ENCODE results near the gene SYNC.
"Not testable (repeated sequence)": the region's sequence is repeated elsewhere in the genome, so short reads cannot be mapped to it uniquely, and the experiment has no call there.

Gene SYNC

GRCh38 chr1:32679993-32680392 is 22.6 kb downstream of the SYNC start:
- H3K9ac ChIP-seq (ENCODE audit: low read depth in 1 of 2, low read length in 2 of 2); H3K27ac ChIP-seq (ENCODE audit: low read depth, low read length); H3K27me3 ChIP-seq (ENCODE audit: control insufficient read depth in 1 of 2, insufficient read depth in 2 of 2, low read length in 2 of 2); H3K4me3 ChIP-seq (ENCODE audit: low read depth in 1 of 2, low read length in 2 of 2); H3K9me3 ChIP-seq (ENCODE audit: control insufficient read depth in 1 of 2, low read length in 2 of 2): not testable (repeated sequence)
- peaks cover 4 to 29% of the 10 kb centered on the region in 2 donors for H3K4me1 ChIP-seq (ENCODE audit: control insufficient read depth in 1 of 2, insufficient read depth in 2 of 2, low read length in 2 of 2)
- H3K36me3 ChIP-seq (ENCODE audit: control insufficient read depth in 1 of 2, insufficient read depth in 2 of 2, low read length in 2 of 2), result peaks cover 12 to 40% of the 10 kb centered on the region in 2 donors

DNA sequence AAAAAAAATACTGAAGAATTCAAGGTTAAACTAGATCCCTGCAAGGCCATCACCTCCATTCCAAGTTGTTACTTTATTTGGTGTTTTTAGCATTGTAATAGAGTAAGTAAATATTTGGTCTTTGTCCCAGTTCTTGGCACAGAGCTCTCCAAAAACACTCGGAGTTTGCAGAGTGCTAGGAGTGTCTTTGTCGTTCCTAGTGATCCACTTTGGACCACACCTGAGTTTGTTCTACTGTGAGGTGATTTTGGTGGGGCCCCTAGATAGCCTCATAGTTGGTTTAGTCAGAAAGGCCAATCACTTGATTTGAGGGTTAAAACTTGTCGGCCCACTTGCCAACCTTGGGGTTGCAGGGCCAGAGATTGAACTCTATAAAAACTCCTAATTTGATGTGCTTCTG is 25.6 kb downstream of the SYNC start:
- Histone ChIP-seq H3K9ac (ENCODE audit: low read depth in 1 of 2, low read length in 2 of 2) (no peak overlapping the region), H3K27me3 (ENCODE audit: control insufficient read depth in 1 of 2, insufficient read depth in 2 of 2, low read length in 2 of 2) (no peaks in the 10 kb centered on the region), H3K36me3 (ENCODE audit: control insufficient read depth in 1 of 2, insufficient read depth in 2 of 2, low read length in 2 of 2) (peaks cover 20 to 65% of the 10 kb centered on the region in 2 donors), H3K27ac (ENCODE audit: low read depth, low read length) (no peak overlapping the region), H3K4me1 (ENCODE audit: control insufficient read depth in 1 of 2, insufficient read depth in 2 of 2, low read length in 2 of 2) (peaks cover 0 to 13% of the 10 kb centered on the region in 2 donors), H3K4me3 (ENCODE audit: low read depth in 1 of 2, low read length in 2 of 2) (no peak overlapping the region), H3K9me3 (ENCODE audit: control insufficient read depth in 1 of 2, low read length in 2 of 2) (no peaks in the 10 kb centered on the region)

- H3K27me3 ChIP-seq (ENCODE audit: control insufficient read depth in 1 of 2, insufficient read depth in 2 of 2, low read length in 2 of 2); H3K4me3 ChIP-seq (ENCODE audit: low read depth in 1 of 2, low read length in 2 of 2); H3K27ac ChIP-seq (ENCODE audit: low read depth, low read length); H3K4me1 ChIP-seq (ENCODE audit: control insufficient read depth in 1 of 2, insufficient read depth in 2 of 2, low read length in 2 of 2); H3K9ac ChIP-seq (ENCODE audit: low read depth in 1 of 2, low read length in 2 of 2); H3K9me3 ChIP-seq (ENCODE audit: control insufficient read depth in 1 of 2, low read length in 2 of 2): not testable (repeated sequence)
- peaks cover 19 to 91% of the 10 kb centered on the region in 2 donors for H3K36me3 ChIP-seq (ENCODE audit: control insufficient read depth in 1 of 2, insufficient read depth in 2 of 2, low read length in 2 of 2)
Measured at GRCh38 chr1:32668716-32669115, 33.9 kb downstream of the SYNC start.

DNA sequence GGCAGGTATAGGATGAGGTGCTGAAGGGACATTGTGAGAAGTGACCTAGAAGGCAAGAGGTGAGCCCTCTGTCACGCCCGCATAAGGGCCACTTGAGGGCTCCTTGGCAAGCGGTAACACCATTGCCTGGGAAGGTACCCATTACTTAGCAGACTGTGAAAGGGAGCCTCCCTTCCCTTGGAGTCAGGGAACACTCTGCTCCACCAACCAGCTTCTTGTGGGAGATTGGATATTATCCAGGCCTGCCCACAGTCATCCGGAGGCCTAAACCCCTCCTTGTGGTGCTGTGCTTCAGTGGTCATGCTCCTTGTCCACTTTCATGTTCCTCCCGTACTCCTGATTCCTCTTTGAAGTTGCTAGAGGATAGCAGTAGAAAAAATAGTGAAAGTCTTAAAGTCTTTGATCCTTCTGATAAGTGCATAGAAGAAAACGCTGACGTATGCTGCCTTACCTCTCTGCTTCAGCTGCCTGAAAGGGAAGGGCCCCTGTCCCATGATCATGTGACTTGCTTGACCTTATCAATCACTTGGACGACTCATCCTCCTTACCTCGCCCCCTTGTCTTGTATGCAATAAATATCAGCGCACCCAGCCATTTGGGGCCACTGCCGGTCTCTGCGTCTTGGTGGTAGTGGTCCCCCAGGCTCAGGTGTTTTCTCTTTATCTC is 35.5 kb downstream of the SYNC start:
- Histone ChIP-seq H3K27ac (ENCODE audit: low read depth, low read length) (no peak overlapping the region), H3K4me3 (ENCODE audit: low read depth in 1 of 2, low read length in 2 of 2) (no peak overlapping the region), H3K4me1 (ENCODE audit: control insufficient read depth in 1 of 2, insufficient read depth in 2 of 2, low read length in 2 of 2) (no peaks in the 10 kb centered on the region), H3K36me3 (ENCODE audit: control insufficient read depth in 1 of 2, insufficient read depth in 2 of 2, low read length in 2 of 2) (peaks cover 11 to 84% of the 10 kb centered on the region in 2 donors), H3K27me3 (ENCODE audit: control insufficient read depth in 1 of 2, insufficient read depth in 2 of 2, low read length in 2 of 2) (no peaks in the 10 kb centered on the region), H3K9me3 (ENCODE audit: control insufficient read depth in 1 of 2, low read length in 2 of 2) (no peaks in the 10 kb centered on the region), H3K9ac (ENCODE audit: low read depth in 1 of 2, low read length in 2 of 2) (no peak overlapping the region)

DNA sequence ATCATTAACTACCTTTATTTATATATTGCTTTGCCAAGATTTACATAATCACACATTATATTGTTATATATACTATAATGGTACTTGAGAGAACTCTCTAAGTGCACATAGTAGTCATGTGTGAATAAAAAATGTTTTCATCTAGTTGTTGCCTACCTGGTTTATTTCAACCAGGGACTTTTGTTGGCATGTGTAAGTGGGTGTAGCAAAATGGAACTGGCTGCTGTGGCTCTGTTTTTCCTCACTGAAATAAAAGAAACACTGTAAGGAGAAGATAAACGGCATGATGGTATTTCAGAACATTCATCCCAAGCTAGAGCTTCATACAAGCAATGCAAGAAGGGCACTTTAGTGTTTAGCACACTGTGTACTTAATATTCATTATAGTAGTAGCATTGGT is 36.7 kb downstream of the SYNC start:
- Histone ChIP-seq H3K9ac (ENCODE audit: low read depth in 1 of 2, low read length in 2 of 2) (no peak overlapping the region), H3K4me1 (ENCODE audit: control insufficient read depth in 1 of 2, insufficient read depth in 2 of 2, low read length in 2 of 2) (no peaks in the 10 kb centered on the region), H3K27ac (ENCODE audit: low read depth, low read length) (no peak overlapping the region), H3K36me3 (ENCODE audit: control insufficient read depth in 1 of 2, insufficient read depth in 2 of 2, low read length in 2 of 2) (peaks cover 12 to 79% of the 10 kb centered on the region in 2 donors), H3K4me3 (ENCODE audit: low read depth in 1 of 2, low read length in 2 of 2) (no peak overlapping the region), H3K27me3 (ENCODE audit: control insufficient read depth in 1 of 2, insufficient read depth in 2 of 2, low read length in 2 of 2) (no peaks in the 10 kb centered on the region), H3K9me3 (ENCODE audit: control insufficient read depth in 1 of 2, low read length in 2 of 2) (no peaks in the 10 kb centered on the region)

- Histone ChIP-seq H3K27ac (ENCODE audit: low read depth, low read length) (no peak overlapping the region), H3K9ac (ENCODE audit: low read depth in 1 of 2, low read length in 2 of 2) (no peak overlapping the region), H3K27me3 (ENCODE audit: control insufficient read depth in 1 of 2, insufficient read depth in 2 of 2, low read length in 2 of 2) (no peaks in the 10 kb centered on the region), H3K36me3 (ENCODE audit: control insufficient read depth in 1 of 2, insufficient read depth in 2 of 2, low read length in 2 of 2) (peaks cover 13 to 70% of the 10 kb centered on the region in 2 donors), H3K4me1 (ENCODE audit: control insufficient read depth in 1 of 2, insufficient read depth in 2 of 2, low read length in 2 of 2) (no peaks in the 10 kb centered on the region), H3K9me3 (ENCODE audit: control insufficient read depth in 1 of 2, low read length in 2 of 2) (no peaks in the 10 kb centered on the region), H3K4me3 (ENCODE audit: low read depth in 1 of 2, low read length in 2 of 2) (no peak overlapping the region)
Measured at GRCh38 chr1:32659581-32659980, 43.0 kb downstream of the SYNC start.

DNA sequence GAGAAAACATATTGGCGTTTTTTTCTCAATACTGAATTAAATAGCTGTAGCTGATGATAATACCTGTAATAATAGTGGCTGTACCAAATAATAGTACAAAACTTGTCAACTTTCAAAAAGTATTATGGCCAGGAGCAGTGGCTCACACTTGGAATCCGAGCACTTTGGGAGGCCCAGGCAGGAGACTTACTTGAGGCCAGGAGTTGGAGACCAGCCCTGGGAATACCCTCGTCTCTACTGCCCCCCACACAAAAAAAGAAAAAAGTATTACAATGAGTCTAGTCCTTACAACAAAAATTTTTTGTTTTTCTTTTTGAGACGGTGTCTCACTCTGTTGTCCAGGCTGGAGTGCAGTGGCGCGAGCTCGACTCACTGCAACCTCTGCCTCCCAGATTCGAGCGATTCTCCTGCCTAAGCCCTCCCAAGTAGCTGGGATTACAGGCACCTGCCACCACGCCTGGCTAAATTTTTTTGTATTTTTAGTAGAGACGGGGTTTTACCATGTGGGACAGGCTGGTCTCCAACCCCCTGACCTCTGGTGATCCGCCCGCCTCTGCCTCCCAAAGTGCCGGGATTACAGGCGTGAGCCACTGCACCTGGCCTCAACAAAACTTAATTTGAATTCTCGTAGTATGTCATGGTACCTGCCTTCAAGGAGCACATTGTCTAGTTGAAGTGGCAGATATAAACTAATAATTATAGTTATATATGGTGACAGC is 50.2 kb downstream of the SYNC start:
- Histone ChIP-seq H3K27ac (ENCODE audit: low read depth, low read length) (no peak overlapping the region), H3K9ac (ENCODE audit: low read depth in 1 of 2, low read length in 2 of 2) (peak overlapping the region; percentile 85 to 94), H3K9me3 (ENCODE audit: control insufficient read depth in 1 of 2, low read length in 2 of 2) (no peaks in the 10 kb centered on the region), H3K36me3 (ENCODE audit: control insufficient read depth in 1 of 2, insufficient read depth in 2 of 2, low read length in 2 of 2) (peaks cover 0 to 32% of the 10 kb centered on the region in 2 donors), H3K4me3 (ENCODE audit: low read depth in 1 of 2, low read length in 2 of 2) (peak overlapping the region; percentile 89 to 91), H3K4me1 (ENCODE audit: control insufficient read depth in 1 of 2, insufficient read depth in 2 of 2, low read length in 2 of 2) (peaks cover 11 to 33% of the 10 kb centered on the region in 2 donors), H3K27me3 (ENCODE audit: control insufficient read depth in 1 of 2, insufficient read depth in 2 of 2, low read length in 2 of 2) (no peaks in the 10 kb centered on the region)

DNA sequence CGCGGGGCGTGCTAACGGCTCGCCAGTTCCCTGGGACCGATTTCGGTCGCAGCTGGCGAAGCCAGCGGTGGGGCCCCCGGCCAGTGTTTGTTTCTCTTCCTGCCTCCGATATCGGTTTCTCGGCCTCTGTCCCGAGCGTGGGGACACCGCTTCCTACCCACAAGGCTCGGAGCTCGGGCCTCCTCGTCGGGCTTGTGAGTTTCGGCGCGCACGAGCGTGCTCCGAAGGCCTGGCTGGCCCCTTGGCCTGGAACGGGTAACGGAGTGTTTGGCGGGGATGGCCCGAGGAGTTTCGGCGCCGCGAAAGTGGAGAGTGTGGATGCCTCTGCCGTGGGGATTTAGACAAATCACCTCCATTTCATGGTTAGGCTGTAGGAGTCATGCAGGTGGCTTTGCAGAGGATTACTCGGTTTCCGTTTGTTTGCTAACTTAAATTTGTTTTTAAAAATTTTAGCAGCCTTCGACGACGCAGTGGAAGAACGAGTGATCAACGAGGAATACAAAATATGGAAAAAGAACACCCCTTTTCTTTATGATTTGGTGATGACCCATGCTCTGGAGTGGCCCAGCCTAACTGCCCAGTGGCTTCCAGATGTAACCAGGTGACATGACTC is 51.0 kb downstream of the SYNC start:
- Histone ChIP-seq H3K36me3 (ENCODE audit: control insufficient read depth in 1 of 2, insufficient read depth in 2 of 2, low read length in 2 of 2) (peaks cover 0 to 24% of the 10 kb centered on the region in 2 donors), H3K27me3 (ENCODE audit: control insufficient read depth in 1 of 2, insufficient read depth in 2 of 2, low read length in 2 of 2) (no peaks in the 10 kb centered on the region), H3K4me1 (ENCODE audit: control insufficient read depth in 1 of 2, insufficient read depth in 2 of 2, low read length in 2 of 2) (peaks cover 11 to 33% of the 10 kb centered on the region in 2 donors), H3K9me3 (ENCODE audit: control insufficient read depth in 1 of 2, low read length in 2 of 2) (no peaks in the 10 kb centered on the region), H3K4me3 (ENCODE audit: low read depth in 1 of 2, low read length in 2 of 2) (peak overlapping the region; percentile 89 to 91), H3K27ac (ENCODE audit: low read depth, low read length) (peak overlapping the region; percentile 98), H3K9ac (ENCODE audit: low read depth in 1 of 2, low read length in 2 of 2) (peak overlapping the region; percentile 85 to 94)

GRCh38 chr1:32650752-32651460 is 51.7 kb downstream of the SYNC start, which contains the start of gene RBBP4:
Gene RBBP4 (plus strand): TSS chr1:32651208. CDS start chr1:32651307, 99 bp downstream.
- Histone ChIP-seq H3K4me3 (ENCODE audit: low read depth in 1 of 2, low read length in 2 of 2) (peak within 1 kb of the TSS; percentile 91 to 93), H3K27me3 (ENCODE audit: control insufficient read depth in 1 of 2, insufficient read depth in 2 of 2, low read length in 2 of 2) (no peaks in the 10 kb centered on the region), H3K9ac (ENCODE audit: low read depth in 1 of 2, low read length in 2 of 2) (peak within 1 kb of the TSS; percentile 88 to 94), H3K9me3 (ENCODE audit: control insufficient read depth in 1 of 2, low read length in 2 of 2) (no peaks in the 10 kb centered on the region), H3K36me3 (ENCODE audit: control insufficient read depth in 1 of 2, insufficient read depth in 2 of 2, low read length in 2 of 2) (peaks cover 0 to 20% of the 10 kb centered on the region in 2 donors), H3K27ac (ENCODE audit: low read depth, low read length) (peak within 1 kb of the TSS; percentile 98), H3K4me1 (ENCODE audit: control insufficient read depth in 1 of 2, insufficient read depth in 2 of 2, low read length in 2 of 2) (peaks cover 11 to 33% of the 10 kb centered on the region in 2 donors)
